Adrenal gland (tissue), 12 donors: ENCODE results near the gene FGFR4. TPM values are rescaled to one million over a fixed set of nuclear protein-coding genes. Genes with fewer than 3 reads are reported as not detected.

ENCODE experiments used
- DNase-seq, 7 donors: peaks; one replicate each; pipeline ENCODE4 v3.0.0-alpha.2; 2019 to 2020
- H3K27ac ChIP-seq, 5 donors: fragments of 200-600 bp; sonication (generic) in 4 of 5; 1 replicate in 3 of 5; 2 replicates in 2 of 5; pipeline versions ENCODE4 v1.5.1 to v1.8.0; 2016 to 2020; ENCODE audit warnings: mild to moderate bottlenecking in 1 of 5
- H3K27me3 ChIP-seq: fragments of 200-600 bp; 2 replicates; pipeline ENCODE4 v1.8.0; 2021
- H3K36me3 ChIP-seq, 2 donors: fragments of 200-600 bp; replicated peaks in 1 of 2; 1 replicate in 1 of 2; 2 replicates in 1 of 2; pipeline versions ENCODE4 v1.5.1 to v1.8.0; 2018 to 2022
- H3K4me1 ChIP-seq, 2 donors: fragments of 200-600 bp; replicated peaks in 1 of 2; 1 replicate in 1 of 2; 2 replicates in 1 of 2; pipeline versions ENCODE4 v1.5.1 to v1.8.0; 2018 to 2021
- H3K4me3 ChIP-seq, 4 donors: fragments of 200-600 bp; sonication (generic) in 3 of 4; one replicate each; pipeline ENCODE4 v1.5.1; 2016 to 2018
- H3K9me3 ChIP-seq, 3 donors: fragments of 200-600 bp; sonication (generic) in 1 of 3; replicated peaks in 1 of 3; 1 replicate in 2 of 3; 2 replicates in 1 of 3; pipeline versions ENCODE4 v1.5.1 to v1.8.0; 2016 to 2021
- POLR2A ChIP-seq, 2 donors: fragments of 450-650 bp; IDR thresholded peaks; one replicate each; pipeline ENCODE4 v1.6.1; 2017; ENCODE audit warnings: antibody characterized with exemption in 2 of 2, mild to moderate bottlenecking in 2 of 2, moderate library complexity in 1 of 2
- WGBS, 4 donors: extraction: QIAGEN DNeasy Blood & Tissue Kit in 2 of 4; methylation state at CpG; one replicate each; pipeline versions ENCODE4 v1.1.5 to v1.1.7; 2013 to 2017; 5-methylcytosine and 5-hydroxymethylcytosine counted together
- intact Hi-C, 2 donors: fragments of 100-400 bp; cut with DNase I; formaldehyde crosslinking; loops; one replicate each; pipeline versions ENCODE4 v1.14.1 to v1.15.0; 2022 to 2023
- polyA plus RNA-seq, 3 donors: library from polyadenylated mRNA; stranded (reverse); fragments of 200-250 nt in 2 of 3; fragments of 350-450 nt in 1 of 3; fragmentation: Illumina TruSeq in 1 of 3; extraction: RNeasy Lipid Tissue Mini Kit (QIAGEN cat#74804) in 1 of 3; gene quantifications; one replicate each; pipeline ENCODE4 v1.2.3, GENCODE V29; 2013 to 2014
- total RNA-seq, 9 donors: library from RNA; depleted of rRNA in 4 of 9; stranded (reverse); fragments of >200 nt in 4 of 9; fragments of 120-200 nt in 1 of 9; fragmentation: NEBNext Ultra II Directional in 1 of 9; extraction: Animal tissue kit (Norgen Biotek cat#: 25700) in 1 of 9; gene quantifications; one replicate each; pipeline versions ENCODE4 v1.1.0 to v1.2.4, GENCODE V29; 2013 to 2023
- TF ChIP-seq, protein P1 (sequence below), 6 experiments: fragments of 450-650 bp in 4 of 6; fragments of 200-600 bp in 2 of 6; sonication (generic) in 1 of 6; IDR thresholded peaks; 1 replicate in 5 of 6; 2 replicates in 1 of 6; pipeline versions ENCODE4 v1.5.1 to v1.8.0; 2016 to 2021; ENCODE audit warnings: antibody characterized with exemption in 6 of 6, mild to moderate bottlenecking in 2 of 6, moderate library complexity in 1 of 6
- donor health status: healthy with polysubstance abuse.
- donor health status: Bipolar disorder and iron deficiency.
- donor health status: DM: yes; HTN: yes; CAD: no.
- donor health status: DM: no; HTN: no; CAD: no.
- donor health status: DM: no; HTN: no; CAD: no.
- donor health status: DM: yes; HTN: yes; CAD: no.

FGFR4 gene
- total and polyA plus RNA-seq, 12 donors = 12.3 to 106 (median 26.4) TPM

DNA sequence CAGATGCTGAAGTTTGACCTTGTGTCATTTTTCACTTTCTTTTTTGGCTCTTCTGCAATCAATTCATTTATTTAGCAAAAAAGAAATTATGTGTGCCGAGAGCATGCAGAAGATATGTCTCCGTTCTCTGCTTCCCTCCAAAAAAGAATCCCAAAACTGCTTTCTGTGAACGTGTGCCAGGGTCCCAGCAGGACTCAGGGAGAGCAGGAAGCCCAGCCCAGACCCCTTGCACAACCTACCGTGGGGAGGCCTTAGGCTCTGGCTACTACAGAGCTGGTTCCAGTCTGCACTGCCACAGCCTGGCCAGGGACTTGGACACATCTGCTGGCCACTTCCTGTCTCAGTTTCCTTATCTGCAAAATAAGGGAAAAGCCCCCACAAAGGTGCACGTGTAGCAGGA, 2.4 kb downstream of the FGFR4 start:
- H3K27ac ChIP-seq = peak overlapping the region in 3 of 5 donors; percentile 26 to 80 (median 30)

DNA sequence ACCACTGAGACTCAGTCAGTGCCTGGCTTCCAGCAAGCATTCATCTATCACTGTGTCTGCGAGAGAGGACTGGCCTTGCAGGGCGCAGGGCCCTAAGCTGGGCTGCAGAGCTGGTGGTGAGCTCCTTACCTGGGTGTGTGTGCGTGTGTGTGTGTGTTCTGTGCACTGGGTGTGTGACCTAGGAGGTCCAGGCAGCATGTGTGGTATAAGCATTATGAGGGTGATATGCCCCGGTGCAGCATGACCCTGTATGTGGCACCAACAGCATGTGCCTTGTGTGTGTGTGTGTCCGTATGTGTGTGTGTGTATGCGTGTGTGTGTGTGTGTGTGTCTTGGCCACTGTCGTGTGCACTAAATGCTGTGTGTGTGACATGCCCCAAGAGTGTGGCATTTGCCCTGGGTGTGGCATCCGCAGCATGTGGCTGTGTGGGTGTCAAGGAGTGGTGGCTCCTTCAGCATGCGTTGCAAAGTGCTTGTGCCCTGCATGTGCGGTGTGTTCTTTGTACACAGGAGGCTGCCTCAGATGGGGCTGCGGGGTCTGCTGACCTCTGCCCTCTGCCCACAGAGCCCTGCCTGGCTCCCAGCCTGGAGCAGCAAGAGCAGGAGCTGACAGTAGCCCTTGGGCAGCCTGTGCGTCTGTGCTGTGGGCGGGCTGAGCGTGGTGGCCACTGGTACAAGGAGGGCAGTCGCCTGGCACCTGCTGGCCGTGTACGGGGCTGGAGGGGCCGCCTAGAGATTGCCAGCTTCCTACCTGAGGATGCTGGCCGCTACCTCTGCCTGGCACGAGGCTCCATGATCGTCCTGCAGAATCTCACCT, 3.3 kb downstream of the FGFR4 start:
- Histone ChIP-seq H3K36me3 (no peaks in the 10 kb centered on the region), H3K4me3 (no peak overlapping the region), H3K27ac (peak overlapping the region in 2 of 5 donors; percentile 21 to 80), H3K27me3 (no peaks in the 10 kb centered on the region), H3K9me3 (no peaks in the 10 kb centered on the region), H3K4me1 (peaks cover 27 to 39% of the 10 kb centered on the region in 2 donors)
- no peak for DNase-seq
- TF ChIP-seq POLR2A (IDR thresholded peaks at IDR 0.05) = no peak
- TF ChIP-seq, protein P1, sequence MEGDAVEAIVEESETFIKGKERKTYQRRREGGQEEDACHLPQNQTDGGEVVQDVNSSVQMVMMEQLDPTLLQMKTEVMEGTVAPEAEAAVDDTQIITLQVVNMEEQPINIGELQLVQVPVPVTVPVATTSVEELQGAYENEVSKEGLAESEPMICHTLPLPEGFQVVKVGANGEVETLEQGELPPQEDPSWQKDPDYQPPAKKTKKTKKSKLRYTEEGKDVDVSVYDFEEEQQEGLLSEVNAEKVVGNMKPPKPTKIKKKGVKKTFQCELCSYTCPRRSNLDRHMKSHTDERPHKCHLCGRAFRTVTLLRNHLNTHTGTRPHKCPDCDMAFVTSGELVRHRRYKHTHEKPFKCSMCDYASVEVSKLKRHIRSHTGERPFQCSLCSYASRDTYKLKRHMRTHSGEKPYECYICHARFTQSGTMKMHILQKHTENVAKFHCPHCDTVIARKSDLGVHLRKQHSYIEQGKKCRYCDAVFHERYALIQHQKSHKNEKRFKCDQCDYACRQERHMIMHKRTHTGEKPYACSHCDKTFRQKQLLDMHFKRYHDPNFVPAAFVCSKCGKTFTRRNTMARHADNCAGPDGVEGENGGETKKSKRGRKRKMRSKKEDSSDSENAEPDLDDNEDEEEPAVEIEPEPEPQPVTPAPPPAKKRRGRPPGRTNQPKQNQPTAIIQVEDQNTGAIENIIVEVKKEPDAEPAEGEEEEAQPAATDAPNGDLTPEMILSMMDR (IDR thresholded peaks at IDR 0.05) = no peak
- WGBS, 4 donors = 76 to 83% (median 82%) methylated on average over 11 to 21 of the region's 21 CpGs
- intact Hi-C loops = loop anchor here in 1 of 2 donors (10.0 kb wide), 1 partner anchor 435 kb away; no protein-coding TSS in a partner anchor

More for the DNA sequence above, 2.4 kb downstream of the FGFR4 start:
- intact Hi-C loops = no loop called here
- 7 to 28% (median 21%) methylated on average over 4 to 5 of the region's 5 CpGs for WGBS, 4 donors
- peak in 3 of 7 donors; percentile 25 to 49 (median 41) for DNase-seq
- TF ChIP-seq POLR2A (IDR thresholded peaks at IDR 0.05) = no peak
- TF ChIP-seq, protein P1 (IDR thresholded peaks at IDR 0.05) = no peak
- Histone ChIP-seq H3K27me3 (no peaks in the 10 kb centered on the region), H3K36me3 (no peaks in the 10 kb centered on the region), H3K4me1 (peaks cover 19 to 30% of the 10 kb centered on the region in 2 donors), H3K4me3 (no peak overlapping the region), H3K9me3 (no peaks in the 10 kb centered on the region)

DNA sequence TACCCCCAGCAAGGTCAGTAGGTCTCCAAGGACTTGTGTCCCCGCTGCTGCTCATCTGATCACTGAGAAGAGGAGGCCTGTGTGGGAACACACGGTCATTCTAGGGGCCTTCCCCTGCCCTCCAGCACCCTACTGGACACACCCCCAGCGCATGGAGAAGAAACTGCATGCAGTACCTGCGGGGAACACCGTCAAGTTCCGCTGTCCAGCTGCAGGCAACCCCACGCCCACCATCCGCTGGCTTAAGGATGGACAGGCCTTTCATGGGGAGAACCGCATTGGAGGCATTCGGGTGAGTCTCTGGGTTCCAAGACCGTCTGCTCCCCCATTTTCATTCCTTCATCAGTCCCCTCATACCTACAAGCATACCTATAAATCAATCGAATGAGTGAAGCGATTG, 4.1 kb downstream of the FGFR4 start:
- no peak for TF ChIP-seq POLR2A (IDR thresholded peaks at IDR 0.05)
- TF ChIP-seq, protein P1 (IDR thresholded peaks at IDR 0.05) = no peak
- intact Hi-C loops = loop anchor here in 1 of 2 donors (10.0 kb wide), 1 partner anchor 436 kb away; no protein-coding TSS in a partner anchor
- Histone ChIP-seq H3K36me3 (no peaks in the 10 kb centered on the region), H3K4me1 (peaks cover 31 to 44% of the 10 kb centered on the region in 2 donors), H3K27ac (no peak overlapping the region), H3K4me3 (no peak overlapping the region), H3K27me3 (no peaks in the 10 kb centered on the region), H3K9me3 (no peaks in the 10 kb centered on the region)
- 96 to 98% (median 96%) methylated on average over 7 to 13 of the region's 13 CpGs for WGBS, 4 donors
- no peak for DNase-seq

DNA sequence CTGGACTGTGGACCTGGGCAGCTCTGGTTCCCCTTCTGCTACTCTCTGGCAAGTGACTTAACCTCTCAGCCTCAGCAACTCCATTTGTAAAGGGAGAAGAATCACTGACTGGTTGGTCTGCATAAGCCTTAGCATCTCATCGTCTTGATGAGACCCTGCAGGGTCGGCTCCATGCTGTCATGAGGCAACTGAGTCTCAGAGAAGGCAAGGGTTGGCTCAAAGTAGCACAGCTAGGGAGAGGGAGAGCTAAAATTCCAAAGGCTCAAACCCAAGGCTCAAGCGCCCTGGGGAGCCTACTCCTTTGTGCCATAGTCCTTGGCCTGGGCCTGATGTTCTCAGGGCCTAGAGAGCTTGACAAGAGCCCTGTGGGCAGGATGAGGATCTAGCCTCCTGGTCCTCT, 4.5 kb downstream of the FGFR4 start:
- intact Hi-C loops = loop anchor here in 1 of 2 donors (10.0 kb wide), 1 partner anchor 436 kb away; no protein-coding TSS in a partner anchor
- Histone ChIP-seq H3K27ac (no peak overlapping the region), H3K27me3 (no peaks in the 10 kb centered on the region), H3K36me3 (no peaks in the 10 kb centered on the region), H3K9me3 (no peaks in the 10 kb centered on the region), H3K4me3 (no peak overlapping the region), H3K4me1 (peaks cover 31 to 44% of the 10 kb centered on the region in 2 donors)
- DNase-seq = no peak
- WGBS, 4 donors = 90 to 100% (median 91%) methylated on average over 3 of the region's 3 CpGs
- TF ChIP-seq POLR2A (IDR thresholded peaks at IDR 0.05) = no peak
- TF ChIP-seq, protein P1 (IDR thresholded peaks at IDR 0.05) = no peak
